Smooth muscle cell (in vitro differentiated cells): ENCODE data around the gene SLC24A4. TPM values are rescaled to one million over a fixed set of nuclear protein-coding genes. Genes with fewer than 3 reads are reported as not detected.
A peak's percentile ranks its signal among the peaks of the same experiment; 100 is the strongest.

Source experiments
- DNase-seq: peaks from one replicate; lab custom pipeline; 2025; ENCODE audit not compliant: unreplicated experiment; lab: John Stamatoyannopoulos, UW
- H2AFZ ChIP-seq: fragments of 200-600 bp; sonication (generic); 2 replicates; pipeline ENCODE4 v1.6.0; 2016; ENCODE audit warnings: antibody characterized with exemption, low read depth, mild to moderate bottlenecking
- H3F3A ChIP-seq: fragments of 200-600 bp; sonication (generic); 2 replicates; pipeline ENCODE4 v1.6.0; 2017; ENCODE audit warnings: antibody characterized with exemption, low read depth
- H3K27ac ChIP-seq: fragments of 200-600 bp; sonication (generic); 2 replicates; pipeline ENCODE4 v1.5.1; 2016; ENCODE audit warnings: low read depth, mild to moderate bottlenecking
- H3K27me3 ChIP-seq: fragments of 200-600 bp; sonication (generic); 2 replicates; pipeline ENCODE4 v1.6.1; 2016; ENCODE audit warnings: low read depth, mild to moderate bottlenecking
- H3K36me3 ChIP-seq: fragments of 200-600 bp; sonication (generic); 2 replicates; pipeline ENCODE4 v1.5.1; 2016; ENCODE audit warnings: low read depth
- H3K4me1 ChIP-seq: fragments of 200-600 bp; sonication (generic); 2 replicates; pipeline ENCODE4 v1.5.1; 2016; ENCODE audit warnings: low read depth
- H3K4me2 ChIP-seq: fragments of 200-600 bp; sonication (generic); 2 replicates; pipeline ENCODE4 v1.6.0; 2016; ENCODE audit warnings: mild to moderate bottlenecking
- H3K4me3 ChIP-seq: fragments of 200-600 bp; sonication (generic); 2 replicates; pipeline ENCODE4 v1.5.1; 2016; ENCODE audit warnings: mild to moderate bottlenecking
- H3K79me2 ChIP-seq: fragments of 200-600 bp; sonication (generic); 2 replicates; pipeline ENCODE4 v1.6.0; 2016; ENCODE audit warnings: low read depth, mild to moderate bottlenecking
- H3K9ac ChIP-seq: fragments of 200-600 bp; sonication (generic); 2 replicates; pipeline ENCODE4 v1.6.0; 2016; ENCODE audit warnings: low read depth
- H3K9me3 ChIP-seq: fragments of 200-600 bp; sonication (generic); replicated peaks from 2 replicates; pipeline ENCODE4 v1.5.1; 2016; ENCODE audit warnings: low read depth
- H4K20me1 ChIP-seq: fragments of 200-600 bp; sonication (generic); 2 replicates; pipeline ENCODE4 v1.6.0; 2016; ENCODE audit warnings: low read depth
- WGBS: methylation state at CpG from one replicate; pipeline ENCODE4 v1.1.7; 2016; ENCODE audit warnings: low lambda C conversion rate; 5-methylcytosine and 5-hydroxymethylcytosine counted together
- polyA plus RNA-seq: library from polyadenylated mRNA; unstranded; fragments of >200 nt; fragmentation: Nextera tagmentation; extraction: Ambion mirVana; gene quantifications from 2 replicates; pipeline ENCODE4 v1.2.1, GENCODE V29; 2016
- total RNA-seq: library from RNA; depleted of rRNA; stranded (reverse); fragments of >200 nt; gene quantifications from 2 replicates; pipeline ENCODE4 v1.2.3, GENCODE V29; 2014
- TF ChIP-seq, protein P1 (sequence below): fragments of 200-600 bp; sonication (generic); IDR thresholded peaks from 2 replicates; pipeline ENCODE4 v1.5.1; 2017; ENCODE audit warnings: borderline replicate concordance, mild to moderate bottlenecking, antibody characterized with exemption; ENCODE audit not compliant: insufficient read depth, poor library complexity, severe bottlenecking

Gene SLC24A4
- total and polyA plus RNA-seq, 2 experiments from 2014 or later: 0.58 TPM; not detected in 1

DNA sequence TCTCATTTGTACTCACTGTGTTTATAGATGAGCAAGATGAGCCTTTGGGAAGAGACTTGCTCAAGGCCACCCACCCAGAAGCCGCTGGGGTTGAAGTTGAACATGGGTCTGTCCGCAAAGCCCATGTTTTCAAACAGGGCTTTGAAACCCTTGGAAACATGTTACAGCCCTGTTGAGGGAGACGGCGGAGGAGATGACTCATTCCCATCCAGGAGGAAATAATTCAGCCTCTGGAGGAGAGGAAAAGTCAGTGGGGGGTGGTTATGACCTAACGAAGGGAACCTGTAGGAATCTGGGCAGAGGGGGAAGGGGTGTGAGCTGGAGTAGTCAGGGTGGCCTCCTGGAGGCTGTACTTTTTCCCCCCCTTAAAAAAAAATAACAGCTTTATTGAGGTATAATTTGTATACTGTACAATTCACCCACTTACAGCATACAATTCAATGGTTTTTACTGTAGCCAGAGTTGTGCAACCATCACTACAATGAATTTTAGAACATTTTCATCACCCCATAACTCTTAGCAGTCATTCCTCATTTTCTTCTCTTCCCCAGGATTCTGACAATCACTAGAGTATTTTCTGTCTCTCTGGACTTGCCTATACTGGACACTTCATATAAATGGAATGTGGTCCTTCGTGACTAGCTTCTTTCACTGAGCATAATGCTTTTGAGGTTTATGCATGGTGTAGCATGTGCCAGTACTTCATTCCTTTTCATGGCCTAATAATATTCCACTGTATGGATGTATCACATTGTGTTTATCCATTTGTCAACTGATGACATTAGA, 188.7 kb downstream of the SLC24A4 start:
- H2AFZ ChIP-seq: no peak overlapping the region

DNA sequence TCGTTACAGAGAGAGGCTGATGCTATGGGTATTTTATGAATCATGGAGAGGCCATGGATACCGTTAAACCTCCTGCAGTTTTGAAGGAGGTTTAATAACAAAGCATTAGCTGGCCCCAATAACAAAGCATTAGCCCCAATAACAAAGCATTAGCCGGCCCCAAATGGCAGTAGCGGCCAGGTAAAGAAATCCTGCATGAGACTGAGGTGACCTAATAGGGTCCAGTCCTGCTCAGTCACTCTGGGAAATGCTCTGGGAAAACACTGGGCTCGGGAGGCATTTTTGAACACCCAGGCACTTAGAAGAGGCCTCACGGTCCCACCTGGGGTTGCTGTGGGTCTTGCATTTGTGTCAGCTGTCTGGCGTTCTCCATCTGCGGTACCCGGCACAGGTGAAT, 189.8 kb downstream of the SLC24A4 start:
- WGBS: 87% methylated on average over 9 of the region's 9 CpGs
- H4K20me1 ChIP-seq: no peaks in the 10 kb centered on the region
- no peaks in the 10 kb centered on the region for H3K36me3 ChIP-seq
- no peak for DNase-seq
- H2AFZ ChIP-seq: no peak overlapping the region
- TF ChIP-seq, protein P1, sequence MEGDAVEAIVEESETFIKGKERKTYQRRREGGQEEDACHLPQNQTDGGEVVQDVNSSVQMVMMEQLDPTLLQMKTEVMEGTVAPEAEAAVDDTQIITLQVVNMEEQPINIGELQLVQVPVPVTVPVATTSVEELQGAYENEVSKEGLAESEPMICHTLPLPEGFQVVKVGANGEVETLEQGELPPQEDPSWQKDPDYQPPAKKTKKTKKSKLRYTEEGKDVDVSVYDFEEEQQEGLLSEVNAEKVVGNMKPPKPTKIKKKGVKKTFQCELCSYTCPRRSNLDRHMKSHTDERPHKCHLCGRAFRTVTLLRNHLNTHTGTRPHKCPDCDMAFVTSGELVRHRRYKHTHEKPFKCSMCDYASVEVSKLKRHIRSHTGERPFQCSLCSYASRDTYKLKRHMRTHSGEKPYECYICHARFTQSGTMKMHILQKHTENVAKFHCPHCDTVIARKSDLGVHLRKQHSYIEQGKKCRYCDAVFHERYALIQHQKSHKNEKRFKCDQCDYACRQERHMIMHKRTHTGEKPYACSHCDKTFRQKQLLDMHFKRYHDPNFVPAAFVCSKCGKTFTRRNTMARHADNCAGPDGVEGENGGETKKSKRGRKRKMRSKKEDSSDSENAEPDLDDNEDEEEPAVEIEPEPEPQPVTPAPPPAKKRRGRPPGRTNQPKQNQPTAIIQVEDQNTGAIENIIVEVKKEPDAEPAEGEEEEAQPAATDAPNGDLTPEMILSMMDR: no peak
- peak overlapping the region; percentile 92 for H3K27ac ChIP-seq
- no peaks in the 10 kb centered on the region for H3K9me3 ChIP-seq
- peaks cover 4% of the 10 kb centered on the region for H3K27me3 ChIP-seq
- H3K4me2 ChIP-seq: peak overlapping the region; percentile 99
- H3K4me1 ChIP-seq: no peaks in the 10 kb centered on the region
- no peaks in the 10 kb centered on the region for H3K79me2 ChIP-seq
- H3K9ac ChIP-seq: no peak overlapping the region
- H3K4me3 ChIP-seq: no peak overlapping the region
- no peaks in the 10 kb centered on the region for H3F3A ChIP-seq

More for the DNA sequence above, 188.7 kb downstream of the SLC24A4 start:
- H3F3A ChIP-seq: no peaks in the 10 kb centered on the region
- peak overlapping the region; percentile 45 for H3K4me2 ChIP-seq
- H4K20me1 ChIP-seq: no peaks in the 10 kb centered on the region
- H3K36me3 ChIP-seq: no peaks in the 10 kb centered on the region
- H3K4me1 ChIP-seq: no peaks in the 10 kb centered on the region
- TF ChIP-seq, protein P1: no peak
- no peak overlapping the region for H3K4me3 ChIP-seq
- peak overlapping the region; percentile 92 for H3K27ac ChIP-seq
- peak; percentile 9 for DNase-seq
- WGBS: 8% methylated on average over 6 of the region's 6 CpGs
- H3K79me2 ChIP-seq: no peaks in the 10 kb centered on the region
- no peaks in the 10 kb centered on the region for H3K9me3 ChIP-seq
- peak overlapping the region; percentile 79 for H3K9ac ChIP-seq
- H3K27me3 ChIP-seq: peaks cover 4% of the 10 kb centered on the region

DNA sequence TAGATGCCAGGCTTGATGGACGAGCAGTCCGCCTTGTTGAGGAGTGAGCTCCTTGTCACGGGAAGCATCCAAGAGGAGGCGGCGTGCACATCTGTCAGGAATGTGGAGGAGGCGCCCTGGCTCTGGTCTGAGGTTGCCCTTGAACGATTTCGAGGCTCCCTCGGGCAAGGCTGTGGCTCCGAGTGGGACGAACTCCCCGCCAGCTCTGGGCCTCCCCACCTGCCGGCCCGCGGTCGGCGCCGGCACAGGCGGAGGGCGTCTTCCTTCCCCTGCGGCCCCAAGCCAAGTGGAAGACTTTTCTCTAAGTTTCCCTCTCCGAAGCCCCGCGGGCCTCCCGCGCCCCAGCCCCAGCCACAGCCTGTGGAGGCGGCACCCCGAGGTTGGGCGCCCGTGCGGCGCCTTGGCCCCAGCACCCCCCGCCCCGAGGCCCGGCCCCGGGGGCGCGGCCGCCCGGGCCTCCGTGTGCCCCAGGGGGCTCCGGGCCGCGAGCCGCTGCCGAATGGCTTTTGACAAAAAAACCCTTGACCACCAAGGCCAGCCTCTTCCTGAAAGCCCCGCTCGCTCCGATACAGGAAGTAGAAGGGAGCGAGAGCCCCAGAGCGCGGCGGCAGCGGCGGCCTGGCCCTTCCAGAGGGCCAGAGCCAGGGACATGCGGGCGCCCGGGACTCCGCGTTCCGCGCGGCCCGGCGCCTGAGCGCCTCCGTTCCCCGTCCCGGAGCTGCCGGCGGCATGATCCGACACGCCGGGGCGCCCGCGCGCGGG, 190.4 kb downstream of the SLC24A4 start, which contains the start of gene RIN3:
RIN3 (plus strand) TSS at position 578 of the 762 bp plus-strand sequence; CDS start at position 730, 152 bp downstream.
- H3K4me3 ChIP-seq: peak within 1 kb of the TSS; percentile 75
- no peaks in the 10 kb centered on the region for H3K4me1 ChIP-seq
- H3K27ac ChIP-seq: peak within 1 kb of the TSS; percentile 92
- TF ChIP-seq, protein P1: no peak
- no peaks in the 10 kb centered on the region for H3K79me2 ChIP-seq
- peak within 1 kb of the TSS; percentile 91 for H2AFZ ChIP-seq
- no peaks in the 10 kb centered on the region for H3K9me3 ChIP-seq
- peak; percentile 34 for DNase-seq
- H3K9ac ChIP-seq: peak within 1 kb of the TSS; percentile 83
- no peaks in the 10 kb centered on the region for H4K20me1 ChIP-seq
- no peaks in the 10 kb centered on the region for H3F3A ChIP-seq
- peaks cover 4% of the 10 kb centered on the region for H3K27me3 ChIP-seq
- H3K4me2 ChIP-seq: peak within 1 kb of the TSS; percentile 99
- 11% methylated on average over 56 of the region's 79 CpGs for WGBS
- H3K36me3 ChIP-seq: no peaks in the 10 kb centered on the region
